Body of pancreas (tissue), 4 donors: ENCODE measurements around the gene PRAME.
"Not testable (repeated sequence)": the region's sequence is repeated elsewhere in the genome, so short reads cannot be mapped to it uniquely, and the experiment has no call there.

ENCODE experiments used
- POLR2A ChIP-seq, 3 donors: fragments of 450-650 bp; IDR thresholded peaks; one replicate each; pipeline ENCODE4 v1.6.1; 2016; ENCODE audit warnings: antibody characterized with exemption in 3 of 3, mild to moderate bottlenecking in 2 of 3
- TF ChIP-seq, protein P1 (sequence below), 7 experiments: fragments of 450-650 bp in 4 of 7; fragments of 200-600 bp in 3 of 7; sonication (generic) in 3 of 7; IDR thresholded peaks; one replicate each; pipeline ENCODE4 v1.5.1; 2016 to 2019; ENCODE audit warnings: antibody characterized with exemption in 7 of 7

DNA sequence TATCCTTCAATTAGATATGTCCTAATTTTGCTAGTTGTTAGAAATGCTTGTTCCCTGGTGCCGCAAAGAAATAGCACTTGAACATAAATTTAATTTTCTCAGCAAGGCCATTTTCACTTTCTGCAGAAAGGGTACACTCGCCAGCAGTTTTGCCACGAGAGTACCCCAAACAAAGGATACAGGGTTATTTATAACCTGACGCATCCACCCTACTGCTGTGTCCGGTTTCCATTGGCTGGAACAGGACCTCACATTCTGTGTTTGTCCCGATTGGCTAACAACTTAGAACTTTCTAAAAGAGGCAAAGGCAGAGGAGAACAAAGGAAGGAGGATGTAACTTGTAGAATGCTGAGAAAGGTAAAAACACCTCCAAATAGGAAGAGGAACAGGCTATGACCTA, 49.2 kb downstream of the PRAME start:
- TF ChIP-seq POLR2A (IDR thresholded peaks at IDR 0.05) = not testable (repeated sequence)
- TF ChIP-seq, protein P1, sequence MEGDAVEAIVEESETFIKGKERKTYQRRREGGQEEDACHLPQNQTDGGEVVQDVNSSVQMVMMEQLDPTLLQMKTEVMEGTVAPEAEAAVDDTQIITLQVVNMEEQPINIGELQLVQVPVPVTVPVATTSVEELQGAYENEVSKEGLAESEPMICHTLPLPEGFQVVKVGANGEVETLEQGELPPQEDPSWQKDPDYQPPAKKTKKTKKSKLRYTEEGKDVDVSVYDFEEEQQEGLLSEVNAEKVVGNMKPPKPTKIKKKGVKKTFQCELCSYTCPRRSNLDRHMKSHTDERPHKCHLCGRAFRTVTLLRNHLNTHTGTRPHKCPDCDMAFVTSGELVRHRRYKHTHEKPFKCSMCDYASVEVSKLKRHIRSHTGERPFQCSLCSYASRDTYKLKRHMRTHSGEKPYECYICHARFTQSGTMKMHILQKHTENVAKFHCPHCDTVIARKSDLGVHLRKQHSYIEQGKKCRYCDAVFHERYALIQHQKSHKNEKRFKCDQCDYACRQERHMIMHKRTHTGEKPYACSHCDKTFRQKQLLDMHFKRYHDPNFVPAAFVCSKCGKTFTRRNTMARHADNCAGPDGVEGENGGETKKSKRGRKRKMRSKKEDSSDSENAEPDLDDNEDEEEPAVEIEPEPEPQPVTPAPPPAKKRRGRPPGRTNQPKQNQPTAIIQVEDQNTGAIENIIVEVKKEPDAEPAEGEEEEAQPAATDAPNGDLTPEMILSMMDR (IDR thresholded peaks at IDR 0.05) = not testable (repeated sequence)
